HFF-Myc (cell line): ENCODE measurements around the gene SNED1.

Experiments
- DNase-seq: peaks from one replicate; pipeline ENCODE4 v3.0.0-alpha.2; 2011; ENCODE audit warnings: low read depth; ENCODE audit errors: extremely low read depth
- H3K4me3 ChIP-seq: replicated peaks from 2 replicates; pipeline ENCODE4 v1.5.1; 2011; ENCODE audit warnings: low read depth, mild to moderate bottlenecking, control low read depth, low read length
- TF ChIP-seq, protein P1 (sequence below): IDR thresholded peaks from 2 replicates; pipeline ENCODE4 v1.5.1; 2012; ENCODE audit warnings: mild to moderate bottlenecking, low read depth, low read length, control low read depth; ENCODE audit errors: missing control alignments

The SNED1 gene

GRCh38 chr2:241109210-241110088, 111.0 kb downstream of the SNED1 start:
- DNase-seq: no peak
- H3K4me3 ChIP-seq: no peak overlapping the region
- TF ChIP-seq, protein P1, sequence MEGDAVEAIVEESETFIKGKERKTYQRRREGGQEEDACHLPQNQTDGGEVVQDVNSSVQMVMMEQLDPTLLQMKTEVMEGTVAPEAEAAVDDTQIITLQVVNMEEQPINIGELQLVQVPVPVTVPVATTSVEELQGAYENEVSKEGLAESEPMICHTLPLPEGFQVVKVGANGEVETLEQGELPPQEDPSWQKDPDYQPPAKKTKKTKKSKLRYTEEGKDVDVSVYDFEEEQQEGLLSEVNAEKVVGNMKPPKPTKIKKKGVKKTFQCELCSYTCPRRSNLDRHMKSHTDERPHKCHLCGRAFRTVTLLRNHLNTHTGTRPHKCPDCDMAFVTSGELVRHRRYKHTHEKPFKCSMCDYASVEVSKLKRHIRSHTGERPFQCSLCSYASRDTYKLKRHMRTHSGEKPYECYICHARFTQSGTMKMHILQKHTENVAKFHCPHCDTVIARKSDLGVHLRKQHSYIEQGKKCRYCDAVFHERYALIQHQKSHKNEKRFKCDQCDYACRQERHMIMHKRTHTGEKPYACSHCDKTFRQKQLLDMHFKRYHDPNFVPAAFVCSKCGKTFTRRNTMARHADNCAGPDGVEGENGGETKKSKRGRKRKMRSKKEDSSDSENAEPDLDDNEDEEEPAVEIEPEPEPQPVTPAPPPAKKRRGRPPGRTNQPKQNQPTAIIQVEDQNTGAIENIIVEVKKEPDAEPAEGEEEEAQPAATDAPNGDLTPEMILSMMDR: no peak

- H3K4me3 ChIP-seq: no peak overlapping the region
- no peak for DNase-seq
- TF ChIP-seq, protein P1: no peak
Measured at GRCh38 chr2:241110089-241110606, 111.7 kb downstream of the SNED1 start.

DNA sequence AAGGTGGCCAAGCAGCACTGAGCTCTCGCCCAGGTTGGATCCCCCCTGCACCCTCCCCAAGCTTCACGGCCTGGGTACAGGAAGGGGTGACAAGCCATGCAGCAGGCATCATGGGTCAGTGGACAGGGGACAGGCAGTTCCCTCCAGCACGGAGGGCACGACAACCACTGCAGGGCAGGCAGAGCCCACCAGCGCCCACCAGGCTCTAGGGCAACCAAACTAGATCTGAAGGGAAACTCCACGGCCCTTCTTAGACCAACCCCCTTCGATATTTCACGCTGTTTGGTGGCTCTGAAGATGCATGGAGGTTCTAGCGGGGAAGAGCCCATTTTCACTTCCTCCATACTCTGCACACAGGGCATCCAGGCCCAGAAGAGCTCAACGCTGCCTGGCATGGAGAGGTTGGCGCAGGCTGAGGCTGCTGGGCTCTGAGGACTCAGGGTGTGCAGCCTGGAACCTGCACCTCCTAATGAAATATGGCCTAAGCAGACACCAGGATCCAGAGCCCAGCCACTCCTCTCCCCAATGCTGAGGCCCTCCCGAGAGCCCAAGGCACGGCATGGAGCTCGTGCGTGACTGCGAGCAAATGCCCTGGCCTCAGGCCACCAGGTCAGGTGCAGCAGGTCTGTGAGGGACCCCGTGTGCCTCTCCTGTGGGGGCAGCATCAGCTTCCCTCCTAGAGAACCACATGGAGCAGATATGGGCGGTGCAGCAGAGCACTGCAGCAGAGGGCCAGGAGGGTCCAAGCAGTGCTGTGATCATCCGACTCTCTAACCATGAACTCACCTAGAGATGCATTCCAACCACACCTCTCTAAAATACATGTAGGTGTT, 112.4 kb downstream of the SNED1 start:
- TF ChIP-seq, protein P1: no peak
- DNase-seq: no peak
- H3K4me3 ChIP-seq: no peak overlapping the region

DNA sequence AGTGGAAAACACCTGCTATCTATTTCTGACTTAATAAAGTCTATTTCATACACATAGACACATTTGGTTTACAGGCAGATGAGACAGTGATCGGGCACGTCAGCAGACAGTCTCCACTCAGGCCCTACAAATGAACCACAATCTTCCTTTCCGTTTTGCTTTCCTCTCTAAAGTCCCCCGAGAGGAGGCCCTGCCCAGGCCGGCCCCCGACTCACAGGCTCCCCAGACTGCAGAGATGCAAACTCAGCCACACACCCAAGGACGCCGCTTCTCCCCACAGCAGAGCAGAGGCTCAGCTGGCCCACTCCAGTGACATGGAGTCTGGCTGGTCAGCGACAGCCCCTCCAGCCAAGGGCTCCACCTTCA, 113.0 kb downstream of the SNED1 start:
- TF ChIP-seq, protein P1: no peak
- no peak overlapping the region for H3K4me3 ChIP-seq

GRCh38 chr2:241112046-241112445, 113.6 kb downstream of the SNED1 start:
- H3K4me3 ChIP-seq: no peak overlapping the region
- TF ChIP-seq, protein P1: no peak
- no peak for DNase-seq

More for the DNA sequence above, 113.0 kb downstream of the SNED1 start:
- DNase-seq: no peak

DNA sequence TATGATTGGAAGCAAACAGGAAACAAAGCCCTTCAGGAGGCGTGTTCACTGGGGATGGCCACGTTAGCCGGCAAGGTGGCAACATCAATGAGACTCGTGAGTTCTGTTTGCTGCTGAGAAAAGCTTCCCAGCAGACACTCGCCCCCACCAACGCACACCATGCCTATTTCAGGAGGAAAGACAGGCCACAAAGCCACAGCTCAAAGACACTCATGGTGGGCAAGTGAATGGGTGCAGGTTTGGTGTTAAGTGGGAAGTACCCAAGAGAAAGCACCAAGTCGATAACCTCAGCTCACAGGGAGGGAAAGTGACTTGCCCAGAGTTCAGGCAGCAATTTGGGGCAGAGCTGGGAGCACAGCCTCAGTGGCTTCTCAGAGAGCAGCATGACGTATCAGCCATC, 114.2 kb downstream of the SNED1 start:
- TF ChIP-seq, protein P1: no peak
- no peak for DNase-seq
- no peak overlapping the region for H3K4me3 ChIP-seq
